Dendritic cell treated with granulocyte-macrophage colony-stimulating factor and Interleukin-4, amounts not matched to agents 40 ng/mL and 50 ng/mL, for 4 days (primary cell): ENCODE results near the gene RUBCNL.

Experiments used
- H3K27ac Mint-ChIP-seq: one replicate; pipeline ENCODE4 v1.8.0; 2022; ENCODE audit warnings: mild to moderate bottlenecking, mixed read lengths
- H3K27me3 Mint-ChIP-seq: one replicate; pipeline ENCODE4 v1.8.0; 2022; ENCODE audit warnings: mild to moderate bottlenecking, mixed read lengths
- H3K36me3 Mint-ChIP-seq: one replicate; pipeline ENCODE4 v1.8.0; 2022; ENCODE audit warnings: low read depth, mixed read lengths
- H3K4me1 Mint-ChIP-seq: one replicate; pipeline ENCODE4 v1.8.0; 2022; ENCODE audit warnings: low read depth, mixed read lengths
- H3K4me3 Mint-ChIP-seq: one replicate; pipeline ENCODE4 v1.8.0; 2022; ENCODE audit warnings: mild to moderate bottlenecking, moderate library complexity, mixed read lengths
- H3K9me3 Mint-ChIP-seq: one replicate; pipeline ENCODE4 v1.8.0; 2022; ENCODE audit warnings: mixed read lengths
- intact Hi-C: fragments of 100-400 bp; cut with micrococcal nuclease; formaldehyde crosslinking; loops from one replicate; pipeline ENCODE4 v1.15.0; 2022

Gene RUBCNL

GRCh38 chr13:46361276-46361934 lies 25.6 kb downstream of the RUBCNL start:
- Mint-ChIP-seq H3K4me1 (peaks cover 27% of the 10 kb centered on the region), H3K27me3 (no peaks in the 10 kb centered on the region), H3K9me3 (no peaks in the 10 kb centered on the region), H3K36me3 (peaks cover 51% of the 10 kb centered on the region), H3K4me3 (no peak overlapping the region), H3K27ac (no peak overlapping the region)
- intact Hi-C loops = no loop called here

GRCh38 chr13:46360604-46361003 lies 26.4 kb downstream of the RUBCNL start:
- Mint-ChIP-seq H3K36me3 (peaks cover 49% of the 10 kb centered on the region), H3K4me3 (no peak overlapping the region), H3K4me1 (peaks cover 27% of the 10 kb centered on the region), H3K27ac (peak overlapping the region; percentile 40), H3K27me3 (no peaks in the 10 kb centered on the region), H3K9me3 (no peaks in the 10 kb centered on the region)
- intact Hi-C loops = no loop called here

DNA sequence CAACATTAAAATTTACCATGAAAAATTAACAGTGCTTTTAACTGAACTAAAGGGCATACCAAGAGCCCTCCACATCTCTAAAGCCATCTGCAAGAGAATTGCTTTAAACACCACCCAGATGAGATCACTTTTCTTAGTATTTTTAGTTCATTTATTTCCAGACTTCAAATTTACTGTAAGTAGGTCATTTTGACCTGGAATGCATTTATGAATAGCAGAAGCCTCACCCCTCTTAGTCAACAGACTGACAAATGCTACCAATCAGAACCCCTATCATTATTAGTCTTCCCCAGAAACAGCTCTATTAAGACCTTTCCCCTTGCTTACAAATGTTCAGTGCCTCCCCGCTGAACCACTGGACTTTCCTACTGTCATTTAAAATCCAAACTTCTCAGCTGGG lies 27.3 kb downstream of the RUBCNL start:
- no peaks in the 10 kb centered on the region for H3K27me3 Mint-ChIP-seq
- peak overlapping the region; percentile 40 for H3K27ac Mint-ChIP-seq
- no peak overlapping the region for H3K4me3 Mint-ChIP-seq
- H3K4me1 Mint-ChIP-seq = peaks cover 30% of the 10 kb centered on the region
- intact Hi-C loops = no loop called here
- peaks cover 1% of the 10 kb centered on the region for H3K9me3 Mint-ChIP-seq
- peaks cover 43% of the 10 kb centered on the region for H3K36me3 Mint-ChIP-seq

DNA sequence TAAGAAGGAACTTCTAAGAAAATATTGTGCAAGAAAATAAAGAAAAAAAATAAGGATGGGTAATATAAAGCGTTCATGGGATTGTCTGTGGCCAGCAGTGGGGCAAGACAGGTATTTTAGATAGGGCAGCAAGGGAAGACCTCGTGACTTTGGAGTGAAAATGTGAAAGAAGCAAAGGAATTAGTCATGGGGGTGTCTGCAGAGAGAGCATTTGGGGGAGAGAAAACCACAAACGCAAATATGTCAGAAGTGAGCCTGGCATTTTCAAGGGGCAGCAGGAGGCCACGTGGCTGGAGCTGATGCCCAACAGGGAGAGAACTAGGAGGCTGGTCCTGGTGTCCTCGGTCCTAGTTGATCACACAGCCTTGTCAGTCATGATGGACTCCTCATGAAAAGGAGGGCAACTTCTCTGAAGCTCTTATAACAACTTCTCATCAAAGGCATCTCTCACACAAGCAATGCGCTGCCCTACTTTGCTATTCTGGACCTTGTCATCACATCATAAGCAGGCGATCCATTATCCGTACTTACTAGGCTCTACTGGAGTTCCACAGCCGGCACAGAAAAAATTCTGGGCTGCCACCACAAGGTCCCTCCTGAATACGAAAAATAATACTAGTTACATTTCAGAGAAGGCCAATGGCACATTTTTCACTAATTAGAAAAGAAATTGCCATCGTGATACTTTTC lies 31.0 kb downstream of the RUBCNL start:
- Mint-ChIP-seq H3K4me1 (peaks cover 49% of the 10 kb centered on the region), H3K36me3 (peaks cover 41% of the 10 kb centered on the region), H3K4me3 (no peak overlapping the region), H3K27me3 (no peaks in the 10 kb centered on the region), H3K27ac (peak overlapping the region; percentile 48), H3K9me3 (peaks cover 8% of the 10 kb centered on the region)
- intact Hi-C loops = no loop called here

DNA sequence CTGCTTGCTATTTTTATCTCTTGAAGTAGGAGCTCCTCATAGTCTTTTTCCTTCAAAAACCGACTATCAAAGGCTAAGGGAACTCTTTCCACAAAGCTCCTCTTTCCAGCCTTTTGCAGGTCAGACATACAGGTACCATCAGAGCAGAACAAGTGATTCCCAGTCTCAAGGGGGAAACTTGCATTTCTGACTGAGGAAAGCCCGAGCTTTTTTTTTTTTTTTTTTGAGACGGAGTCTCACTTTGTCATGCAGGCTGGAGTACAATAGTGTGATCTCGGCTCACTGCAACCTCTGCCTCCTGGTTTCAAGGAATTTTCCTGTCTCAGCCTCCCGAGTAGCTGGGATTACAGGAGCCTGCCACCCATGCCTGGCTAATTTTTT lies 32.0 kb downstream of the RUBCNL start:
- Mint-ChIP-seq H3K9me3 (peaks cover 8% of the 10 kb centered on the region), H3K27ac (peak overlapping the region; percentile 87), H3K4me1 (peaks cover 48% of the 10 kb centered on the region), H3K36me3 (peaks cover 42% of the 10 kb centered on the region), H3K27me3 (no peaks in the 10 kb centered on the region), H3K4me3 (no peak overlapping the region)
- intact Hi-C loops = no loop called here

DNA sequence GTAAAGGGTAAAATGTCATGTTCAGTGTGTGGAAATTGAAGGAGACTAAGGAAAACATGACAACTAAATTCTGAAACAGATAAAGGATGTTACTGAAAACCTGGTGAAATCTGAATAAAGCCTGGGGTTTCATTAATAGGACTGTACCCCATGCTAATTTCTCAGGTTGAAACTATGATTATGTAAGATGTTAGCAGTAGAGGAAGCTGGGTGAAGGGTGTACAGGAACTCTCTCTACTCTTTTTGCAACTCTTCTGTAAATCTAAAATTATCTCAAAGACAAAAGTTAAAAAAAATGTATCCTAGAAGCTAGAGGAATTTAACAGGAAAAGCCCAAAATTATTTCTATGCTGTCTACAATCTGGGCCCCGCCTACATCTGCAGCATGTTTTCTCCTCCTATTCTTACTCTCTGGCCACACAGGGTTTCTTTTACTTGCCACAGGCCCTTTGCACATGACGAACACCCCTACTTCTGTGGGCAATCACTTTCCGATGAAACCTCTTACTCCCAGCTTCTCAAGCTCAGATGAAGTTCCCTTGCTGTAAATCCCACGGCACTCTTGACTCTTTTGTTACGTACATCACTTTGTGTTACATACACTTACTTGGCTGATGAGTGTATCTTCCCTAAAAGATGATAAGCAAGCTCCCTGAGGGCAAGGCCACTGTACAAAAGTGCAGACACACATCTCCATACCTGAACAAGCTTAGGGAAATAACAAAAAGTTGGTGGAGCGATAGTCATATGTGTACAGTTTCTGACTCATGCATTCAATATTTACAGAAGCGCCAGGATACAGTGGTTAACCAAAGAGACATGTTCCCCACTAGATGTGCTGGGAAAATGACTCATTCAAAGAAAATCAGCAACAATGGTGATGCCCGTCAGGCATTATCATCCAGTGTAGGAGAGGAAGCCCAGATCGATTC lies 32.6 kb downstream of the RUBCNL start:
- H3K9me3 Mint-ChIP-seq = peaks cover 8% of the 10 kb centered on the region
- no peak overlapping the region for H3K4me3 Mint-ChIP-seq
- H3K4me1 Mint-ChIP-seq = peaks cover 45% of the 10 kb centered on the region
- no peaks in the 10 kb centered on the region for H3K27me3 Mint-ChIP-seq
- intact Hi-C loops = loop anchor here (1.0 kb wide), 1 partner anchor 13 kb away; no protein-coding TSS in a partner anchor
- H3K36me3 Mint-ChIP-seq = peaks cover 46% of the 10 kb centered on the region
- peak overlapping the region; percentile 87 for H3K27ac Mint-ChIP-seq

GRCh38 chr13:46352805-46353204 lies 34.2 kb downstream of the RUBCNL start:
- H3K4me1 Mint-ChIP-seq = peaks cover 47% of the 10 kb centered on the region
- intact Hi-C loops = no loop called here
- peaks cover 57% of the 10 kb centered on the region for H3K36me3 Mint-ChIP-seq
- H3K27ac Mint-ChIP-seq = peak overlapping the region; percentile 87
- H3K9me3 Mint-ChIP-seq = peaks cover 14% of the 10 kb centered on the region
- H3K4me3 Mint-ChIP-seq = no peak overlapping the region
- no peaks in the 10 kb centered on the region for H3K27me3 Mint-ChIP-seq

- H3K4me1 Mint-ChIP-seq = peaks cover 53% of the 10 kb centered on the region
- H3K9me3 Mint-ChIP-seq = peaks cover 17% of the 10 kb centered on the region
- H3K4me3 Mint-ChIP-seq = no peak overlapping the region
- H3K27me3 Mint-ChIP-seq = peaks cover 2% of the 10 kb centered on the region
- H3K27ac Mint-ChIP-seq = no peak overlapping the region
- peaks cover 63% of the 10 kb centered on the region for H3K36me3 Mint-ChIP-seq
- intact Hi-C loops = no loop called here
These were observed 37.0 kb downstream of the RUBCNL start for GRCh38 chr13:46350003-46350402.

DNA sequence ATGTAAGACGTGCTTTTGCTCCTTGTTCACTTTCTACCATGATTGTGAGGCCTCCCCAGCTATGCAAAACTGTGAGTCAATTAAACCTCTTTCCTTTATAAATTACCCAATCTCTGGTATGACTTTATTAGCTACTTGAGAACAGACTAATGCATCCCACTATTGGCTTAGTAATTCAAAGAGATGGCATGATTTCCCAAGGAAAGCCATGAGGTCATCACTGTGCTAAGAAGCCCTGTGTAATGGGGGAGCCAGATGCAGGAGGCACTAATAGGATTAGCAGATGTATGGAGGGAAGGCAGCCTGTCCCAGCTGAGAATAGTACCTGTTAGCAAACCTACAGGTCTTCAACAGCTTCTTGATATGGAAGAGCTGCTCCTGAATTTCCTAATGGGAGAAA lies 38.1 kb downstream of the RUBCNL start:
- Mint-ChIP-seq H3K4me1 (peaks cover 42% of the 10 kb centered on the region), H3K36me3 (peaks cover 64% of the 10 kb centered on the region), H3K4me3 (no peak overlapping the region), H3K27ac (no peak overlapping the region), H3K9me3 (peaks cover 9% of the 10 kb centered on the region), H3K27me3 (peaks cover 2% of the 10 kb centered on the region)
- intact Hi-C loops = no loop called here

DNA sequence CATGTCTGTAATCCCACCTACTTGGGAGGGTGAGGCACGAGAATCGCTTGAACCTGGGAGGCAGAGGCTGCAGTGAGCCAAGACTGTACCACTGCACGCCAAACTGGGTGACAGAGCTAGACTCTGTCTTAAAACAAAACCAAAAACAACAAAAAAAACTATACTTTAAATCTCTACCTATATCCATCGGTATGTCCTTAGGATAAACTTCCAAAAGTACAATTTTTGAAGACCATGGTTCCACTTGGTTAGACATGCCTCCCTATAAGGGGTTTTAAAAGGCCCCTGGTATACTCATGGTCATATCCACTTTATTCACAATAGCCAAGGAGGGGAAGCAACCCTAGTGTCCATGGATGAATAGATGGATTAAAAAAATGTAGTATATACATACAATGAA lies 39.8 kb downstream of the RUBCNL start:
- intact Hi-C loops = no loop called here
- H3K9me3 Mint-ChIP-seq = peaks cover 9% of the 10 kb centered on the region
- peaks cover 2% of the 10 kb centered on the region for H3K27me3 Mint-ChIP-seq
- H3K4me1 Mint-ChIP-seq = peaks cover 30% of the 10 kb centered on the region
- H3K27ac Mint-ChIP-seq = no peak overlapping the region
- H3K36me3 Mint-ChIP-seq = peaks cover 75% of the 10 kb centered on the region
- no peak overlapping the region for H3K4me3 Mint-ChIP-seq

- Mint-ChIP-seq H3K4me3 (no peak overlapping the region), H3K27me3 (peaks cover 2% of the 10 kb centered on the region), H3K36me3 (peaks cover 71% of the 10 kb centered on the region), H3K27ac (peak overlapping the region; percentile 30), H3K9me3 (peaks cover 9% of the 10 kb centered on the region), H3K4me1 (peaks cover 44% of the 10 kb centered on the region)
- intact Hi-C loops = no loop called here
These were observed 41.2 kb downstream of the RUBCNL start for GRCh38 chr13:46345866-46346265.

DNA sequence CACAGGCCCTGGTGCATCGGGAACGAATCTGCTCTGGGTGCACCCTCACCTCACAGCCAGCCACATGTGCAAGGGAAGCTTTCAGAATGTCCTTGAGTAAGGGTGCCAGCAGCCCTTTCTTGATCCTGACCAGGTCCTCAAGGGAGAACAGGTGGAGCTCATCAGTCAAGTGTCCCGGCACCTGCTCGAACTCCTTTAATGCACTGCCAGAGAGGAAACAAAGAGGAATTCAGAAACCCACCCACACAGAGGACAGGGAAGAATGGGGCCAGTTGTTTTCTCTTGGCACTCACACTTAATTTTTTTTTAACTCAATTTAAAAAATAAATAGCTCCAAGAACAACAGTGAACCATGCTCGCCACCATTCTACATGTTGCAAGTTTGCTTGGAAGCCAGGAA lies 41.7 kb downstream of the RUBCNL start:
- Mint-ChIP-seq H3K36me3 (peaks cover 70% of the 10 kb centered on the region), H3K4me1 (peaks cover 45% of the 10 kb centered on the region), H3K4me3 (no peak overlapping the region), H3K27me3 (peaks cover 2% of the 10 kb centered on the region), H3K27ac (no peak overlapping the region), H3K9me3 (peaks cover 9% of the 10 kb centered on the region)
- intact Hi-C loops = no loop called here

- H3K9me3 Mint-ChIP-seq = peaks cover 9% of the 10 kb centered on the region
- peaks cover 50% of the 10 kb centered on the region for H3K36me3 Mint-ChIP-seq
- intact Hi-C loops = no loop called here
- peak overlapping the region; percentile 41 for H3K27ac Mint-ChIP-seq
- H3K4me3 Mint-ChIP-seq = no peak overlapping the region
- peaks cover 58% of the 10 kb centered on the region for H3K4me1 Mint-ChIP-seq
- H3K27me3 Mint-ChIP-seq = peaks cover 2% of the 10 kb centered on the region
These were observed 43.6 kb downstream of the RUBCNL start for GRCh38 chr13:46343279-46343994.
